Measurements from ENCODE around the gene SPTBN1.

SPTBN1 gene

DNA sequence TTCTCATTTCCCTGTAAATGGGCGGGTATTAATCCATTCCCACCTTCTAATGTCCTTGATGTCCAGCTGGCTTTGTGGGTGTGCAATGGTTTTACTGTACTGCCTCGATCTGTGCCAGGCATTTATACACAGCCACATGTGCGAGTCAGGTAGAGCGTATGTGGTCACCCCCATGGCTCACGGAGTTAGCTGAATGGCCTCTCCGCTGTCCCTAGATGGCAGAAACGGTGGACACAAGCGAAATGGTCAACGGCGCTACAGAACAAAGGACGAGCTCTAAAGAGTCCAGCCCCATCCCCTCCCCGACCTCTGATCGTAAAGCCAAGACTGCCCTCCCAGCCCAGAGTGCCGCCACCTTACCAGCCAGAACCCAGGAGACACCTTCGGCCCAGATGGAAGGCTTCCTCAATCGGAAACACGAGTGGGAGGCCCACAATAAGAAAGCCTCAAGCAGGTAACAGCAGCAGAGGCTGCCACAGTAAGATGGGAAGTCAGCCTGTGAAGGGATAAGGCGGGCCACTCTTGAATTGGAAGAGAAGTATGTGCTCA lies 208.2 kb downstream of the SPTBN1 start:
- DNase-seq = no peak

DNA sequence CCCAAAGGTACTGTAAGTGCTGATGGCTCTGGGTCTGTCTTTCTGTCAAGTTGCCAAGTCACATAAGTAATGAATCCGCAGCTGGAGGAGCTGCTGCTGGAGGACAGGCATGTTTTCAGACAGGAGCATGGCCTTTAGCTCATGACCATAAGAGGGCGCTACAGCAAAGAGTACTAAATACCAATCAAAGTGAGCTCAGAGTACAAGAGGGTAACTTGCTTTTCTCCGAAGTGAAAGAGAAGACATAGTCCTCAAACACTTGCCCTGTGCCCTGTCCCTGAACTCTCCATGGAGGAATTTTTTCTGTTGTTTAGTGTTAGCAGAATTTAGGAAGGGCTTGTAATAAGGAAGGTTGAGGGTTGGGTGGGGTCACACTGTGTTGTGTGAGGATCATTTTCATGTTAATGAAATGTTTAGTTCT lies 209.3 kb downstream of the SPTBN1 start:
- DNase-seq = peak; percentile 48

GRCh38 chr2:54666131-54666633 lies 210.1 kb downstream of the SPTBN1 start:
- peak; percentile 78 for DNase-seq

GRCh38 chr2:54666634-54667265 lies 210.6 kb downstream of the SPTBN1 start:
- DNase-seq = peak; percentile 53

- DNase-seq = no peak
Observed at GRCh38 chr2:54667266-54667639, 211.1 kb downstream of the SPTBN1 start.

- DNase-seq = no peak
Observed at GRCh38 chr2:54667726-54668650, 211.9 kb downstream of the SPTBN1 start.

DNA sequence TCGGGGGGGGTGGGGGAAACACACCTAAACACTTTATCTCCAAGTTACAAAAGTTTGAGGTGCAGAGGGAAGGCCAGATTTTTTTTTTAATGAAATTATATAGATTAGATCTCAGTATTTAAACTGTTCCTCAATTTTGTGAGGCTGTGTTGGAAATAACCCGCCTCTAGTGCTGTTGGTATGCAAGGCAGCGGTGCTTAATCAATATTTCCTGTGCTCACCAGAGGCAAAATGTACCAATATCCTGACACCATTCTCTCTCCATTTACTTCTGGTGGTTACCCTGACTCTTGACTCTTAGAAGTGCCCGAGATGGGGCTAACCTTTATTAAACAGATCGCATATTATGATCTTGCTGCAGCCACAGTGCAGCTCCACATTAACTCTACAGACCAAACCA lies 212.6 kb downstream of the SPTBN1 start:
- DNase-seq = no peak

DNA sequence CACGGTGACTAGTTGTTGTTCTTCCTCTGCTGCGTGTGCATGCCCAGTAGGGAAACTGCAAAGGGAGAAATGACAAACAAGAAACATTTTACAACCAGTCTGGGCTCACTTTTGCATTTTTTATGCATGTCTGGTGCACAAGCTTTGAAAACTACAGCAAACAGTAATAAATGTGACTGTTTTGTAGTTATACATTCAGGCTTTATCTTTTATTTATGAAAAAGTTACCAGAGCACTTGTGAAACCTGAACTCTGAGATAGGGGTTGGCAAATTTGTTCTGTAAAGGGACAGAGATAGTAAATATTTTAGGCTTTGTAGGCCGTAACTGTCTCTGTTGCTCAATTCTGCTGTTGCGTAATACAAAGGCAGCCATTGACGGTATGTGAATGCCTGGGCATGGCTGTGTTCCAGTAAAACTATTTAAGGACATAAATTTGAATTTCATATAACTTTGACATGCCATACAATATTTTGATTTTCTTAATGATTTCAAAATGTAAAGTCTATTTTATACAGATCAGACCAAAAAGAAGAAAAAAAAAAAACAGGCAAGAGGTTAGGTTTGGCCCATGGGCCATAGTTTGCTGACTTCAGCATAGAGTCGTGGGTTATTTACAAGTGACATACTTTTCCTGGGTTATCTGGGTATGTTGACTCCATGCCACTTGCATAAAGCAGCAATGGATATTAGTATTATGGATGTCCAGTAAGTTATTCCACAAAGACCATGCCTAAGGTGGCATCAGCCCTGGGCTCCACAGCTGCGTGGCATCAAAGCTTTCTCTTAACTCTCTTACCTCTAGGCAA lies 213.8 kb downstream of the SPTBN1 start:
- peak; percentile 70 for DNase-seq

- no peak for DNase-seq
Observed at GRCh38 chr2:54670485-54671009, 214.4 kb downstream of the SPTBN1 start.

DNA sequence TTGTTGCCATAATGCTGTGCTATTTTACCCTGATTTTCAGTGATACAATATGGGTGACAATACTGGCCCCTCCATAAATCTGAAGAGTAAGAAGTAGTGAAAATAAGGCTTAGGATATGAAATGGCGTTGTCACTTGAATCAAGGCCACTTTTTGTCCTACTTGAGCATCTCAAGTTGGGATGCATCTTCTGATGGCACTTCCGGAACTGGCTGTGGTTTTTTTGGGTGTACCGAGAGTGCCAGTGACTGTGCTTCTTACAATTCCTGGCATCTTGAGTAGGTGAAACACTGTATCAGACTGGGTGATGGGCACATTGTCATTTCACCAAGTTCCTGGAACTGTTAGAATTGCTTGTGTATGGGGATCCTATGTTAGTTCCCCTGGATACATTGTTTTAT lies 214.9 kb downstream of the SPTBN1 start:
- DNase-seq = no peak

- DNase-seq = peak; percentile 74
Observed at GRCh38 chr2:54671875-54672589, 215.9 kb downstream of the SPTBN1 start.

- no peak for DNase-seq
Observed at GRCh38 chr2:54672590-54673456, 216.7 kb downstream of the SPTBN1 start.

DNA sequence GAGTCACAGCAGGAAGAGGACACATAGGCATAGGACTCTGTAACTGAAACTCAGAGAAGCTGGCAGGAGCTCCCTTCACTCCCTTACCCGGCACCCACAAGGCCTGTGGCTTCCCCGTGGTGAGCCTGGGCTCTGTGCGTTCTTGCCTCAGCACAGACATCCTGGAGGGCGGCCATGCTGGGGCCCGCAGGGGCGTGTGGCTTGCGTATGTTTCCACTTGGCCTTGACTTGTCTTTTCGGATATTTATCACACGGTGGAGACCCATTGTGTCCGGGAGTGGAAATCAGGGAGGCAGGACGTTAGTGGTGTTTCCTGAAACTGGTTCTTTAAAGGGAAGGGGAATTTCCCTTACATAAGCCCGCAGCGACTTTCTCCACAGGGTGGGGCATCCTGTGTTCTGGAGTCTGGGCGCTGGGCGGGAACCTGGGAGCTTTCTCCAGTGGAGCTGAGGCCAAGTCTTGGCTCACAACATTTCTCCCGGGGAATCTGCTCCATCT lies 217.4 kb downstream of the SPTBN1 start:
- peak; percentile 39 for DNase-seq

DNA sequence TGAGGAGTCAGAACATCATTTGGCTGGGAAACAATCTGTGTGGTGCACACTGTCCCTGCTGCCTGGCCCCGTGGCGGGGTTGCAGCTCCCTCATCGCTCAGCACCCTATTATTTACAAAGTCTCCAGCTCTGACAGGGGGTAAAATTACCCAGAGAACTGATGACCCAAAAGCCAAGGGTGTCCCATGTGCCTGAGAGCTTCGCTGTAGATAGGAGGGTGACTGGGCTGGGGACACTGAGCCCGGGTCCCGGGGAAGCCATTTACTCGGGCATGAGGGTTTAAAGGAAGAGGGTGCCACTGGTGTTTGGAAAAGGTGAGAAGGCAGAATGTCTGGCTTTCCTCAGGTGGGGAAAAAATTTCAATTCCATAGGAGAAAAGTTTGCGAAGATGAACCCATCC lies 219.2 kb downstream of the SPTBN1 start:
- no peak for DNase-seq

- no peak for DNase-seq
Observed at GRCh38 chr2:54675738-54676137, 219.6 kb downstream of the SPTBN1 start.

GRCh38 chr2:54676656-54677055 lies 220.5 kb downstream of the SPTBN1 start:
- peak; percentile 63 for DNase-seq

GRCh38 chr2:54677476-54678265 lies 221.5 kb downstream of the SPTBN1 start:
- no peak for DNase-seq

- DNase-seq = no peak
Observed at GRCh38 chr2:54678719-54679118, 222.6 kb downstream of the SPTBN1 start.

DNA sequence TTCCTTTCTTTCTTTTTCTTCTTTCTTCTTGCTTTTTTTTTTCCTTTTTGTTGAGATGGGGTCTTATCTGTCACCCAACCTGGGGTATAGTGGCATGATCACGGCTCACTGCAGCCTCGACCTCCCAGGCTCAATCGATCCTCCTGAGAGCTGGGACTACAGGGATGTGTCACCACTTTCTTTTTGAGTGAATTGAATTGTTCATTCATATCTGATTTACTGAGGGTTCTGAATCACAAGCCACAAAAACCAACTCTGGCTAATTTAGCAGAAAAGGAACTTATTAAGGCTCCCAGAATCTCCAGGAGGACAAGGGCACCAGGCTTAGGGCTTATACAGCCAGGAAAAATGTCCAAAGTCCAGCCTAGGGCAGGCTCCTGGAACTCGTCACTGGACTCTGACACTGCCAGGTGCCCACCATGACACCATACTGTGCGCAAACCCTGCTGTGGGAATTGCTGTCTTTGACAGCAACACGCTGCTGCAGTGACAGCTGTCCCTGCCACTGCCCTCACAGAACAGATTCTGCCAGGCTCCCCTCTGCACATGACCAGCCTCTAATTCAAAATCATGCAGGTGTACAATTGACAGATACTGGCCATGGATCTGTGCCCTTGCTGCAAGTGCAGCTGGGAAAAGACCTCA lies 224.4 kb downstream of the SPTBN1 start:
- peak; percentile 58 for DNase-seq
